ENCODE results near the gene KIF26B. TPM values are rescaled to one million over a fixed set of nuclear protein-coding genes. Genes with fewer than 3 reads are reported as not detected.

The KIF26B gene
- total and polyA plus RNA-seq, 2 experiments from 2014 or later, result 2.5 to 8.0 TPM

DNA sequence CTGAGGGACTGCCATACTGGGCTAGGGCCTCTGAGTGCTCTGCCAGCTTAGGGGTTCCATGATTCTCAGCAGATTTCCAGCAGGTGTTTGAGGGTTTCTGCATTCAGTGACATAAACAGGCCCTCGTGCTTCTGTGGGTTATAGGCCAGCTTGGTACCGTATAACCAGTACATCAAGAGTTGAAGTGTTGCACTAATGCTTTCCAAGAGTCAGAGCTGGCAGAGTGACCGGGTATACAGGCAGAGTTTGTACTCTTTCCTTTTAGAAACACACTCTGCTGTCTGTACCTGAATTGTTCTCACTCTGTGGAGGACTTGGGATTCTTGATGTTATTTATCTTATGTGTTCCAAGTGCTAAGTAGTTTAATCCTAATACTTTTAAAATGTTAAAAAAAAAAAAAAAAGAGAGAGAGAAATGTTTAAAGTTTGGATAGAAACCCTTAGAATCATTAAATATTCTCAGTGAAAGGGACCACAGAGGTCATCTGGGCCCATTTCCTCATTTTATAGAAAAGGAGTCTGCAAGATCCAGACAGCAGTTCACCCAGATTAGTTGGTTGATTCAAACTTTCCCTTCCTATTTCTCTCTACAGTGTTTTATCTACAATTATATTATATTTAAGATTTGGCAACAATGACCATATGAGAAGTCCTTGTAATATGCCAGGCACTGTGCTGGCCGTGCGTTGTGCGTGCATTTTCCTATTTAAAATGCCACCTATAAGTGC, 325.8 kb downstream of the KIF26B start:
- H3K9me2 ChIP-seq (ENCODE audit: insufficient read depth), result no peaks in the 10 kb centered on the region
- no peak overlapping the region for H3K4me2 ChIP-seq (ENCODE audit: unreplicated experiment)
- H3K9me3 ChIP-seq (ENCODE audit: low read depth), result no peaks in the 10 kb centered on the region
- H3K9ac ChIP-seq, result no peak overlapping the region
- 71 to 74% methylated on average over 6 of the region's 6 CpGs for WGBS, 2 experiments (ENCODE audit: low coverage in 1 of 2, low lambda C conversion rate in 2 of 2, missing lambda C conversion rate in 2 of 2)
- H3K79me2 ChIP-seq (ENCODE audit: insufficient read depth), result no peaks in the 10 kb centered on the region
- H3K4me3 ChIP-seq, result no peak overlapping the region
- DNase-seq, result no peak
- no peak overlapping the region for H2AFZ ChIP-seq
- H3K4me1 ChIP-seq (ENCODE audit: insufficient read depth), result no peaks in the 10 kb centered on the region; the same call in 1 of the 2 replicates
- H3K36me3 ChIP-seq (ENCODE audit: low read depth), result no peaks in the 10 kb centered on the region
- no peaks in the 10 kb centered on the region for H3K27me3 ChIP-seq (replicated peaks; ENCODE audit: insufficient read depth)
- H3F3A ChIP-seq (ENCODE audit: insufficient read depth), result 0 out of 2 replicates have a peak, but pooled peaks cover 6% of the 10 kb centered on the region
- in situ Hi-C loops (cut with MboI), result no loop called here
- no peak overlapping the region for H3K27ac ChIP-seq
- TF ChIP-seq EZH2phosphoT487 (IDR thresholded peaks at IDR 0.05; ENCODE audit: insufficient read depth, low read depth) (no peak), EZH2 (IDR thresholded peaks at IDR 0.05; ENCODE audit: insufficient read depth, poor library complexity, severe bottlenecking) (no peak)
- no peaks in the 10 kb centered on the region for H4K20me1 ChIP-seq (ENCODE audit: insufficient read depth)

GRCh38 chr1:245481261-245481660, 326.5 kb downstream of the KIF26B start:
- 51 to 52% methylated on average over 6 of the region's 6 CpGs for WGBS, 2 experiments (ENCODE audit: low coverage in 1 of 2, low lambda C conversion rate in 2 of 2, missing lambda C conversion rate in 2 of 2)
- no peak overlapping the region for H3K27ac ChIP-seq
- no peaks in the 10 kb centered on the region for H3F3A ChIP-seq (ENCODE audit: insufficient read depth)
- H3K9ac ChIP-seq, result no peak overlapping the region
- DNase-seq, result no peak
- no peak for TF ChIP-seq EZH2phosphoT487 (IDR thresholded peaks at IDR 0.05; ENCODE audit: insufficient read depth, low read depth)
- no peak for TF ChIP-seq EZH2 (IDR thresholded peaks at IDR 0.05; ENCODE audit: insufficient read depth, poor library complexity, severe bottlenecking)
- no peaks in the 10 kb centered on the region for H3K36me3 ChIP-seq (ENCODE audit: low read depth)
- H2AFZ ChIP-seq, result no peak overlapping the region
- no peaks in the 10 kb centered on the region for H4K20me1 ChIP-seq (ENCODE audit: insufficient read depth)
- no peaks in the 10 kb centered on the region for H3K79me2 ChIP-seq (ENCODE audit: insufficient read depth)
- H3K9me3 ChIP-seq (ENCODE audit: low read depth), result no peaks in the 10 kb centered on the region
- in situ Hi-C loops (cut with MboI), result no loop called here
- no peaks in the 10 kb centered on the region for H3K27me3 ChIP-seq (replicated peaks; ENCODE audit: insufficient read depth)
- no peak overlapping the region for H3K4me2 ChIP-seq (ENCODE audit: unreplicated experiment)
- no peaks in the 10 kb centered on the region for H3K9me2 ChIP-seq (ENCODE audit: insufficient read depth)
- no peak overlapping the region for H3K4me3 ChIP-seq
- no peaks in the 10 kb centered on the region; the same call in 1 of the 2 replicates for H3K4me1 ChIP-seq (ENCODE audit: insufficient read depth)

- Histone ChIP-seq H2AFZ (no peak overlapping the region), H3K79me2 (ENCODE audit: insufficient read depth) (no peaks in the 10 kb centered on the region), H3K4me3 (no peak overlapping the region), H3K9me3 (ENCODE audit: low read depth) (no peaks in the 10 kb centered on the region), H3K4me1 (ENCODE audit: insufficient read depth) (no peaks in the 10 kb centered on the region), H3K27ac (no peak overlapping the region), H3K4me2 (ENCODE audit: unreplicated experiment) (no peak overlapping the region), H3K27me3 (replicated peaks; ENCODE audit: insufficient read depth) (no peaks in the 10 kb centered on the region), H4K20me1 (ENCODE audit: insufficient read depth) (no peaks in the 10 kb centered on the region), H3K36me3 (ENCODE audit: low read depth) (no peaks in the 10 kb centered on the region), H3K9me2 (ENCODE audit: insufficient read depth) (no peaks in the 10 kb centered on the region), H3K9ac (no peak overlapping the region), H3F3A (ENCODE audit: insufficient read depth) (no peaks in the 10 kb centered on the region)
- DNase-seq, result no peak
- 57 to 59% methylated on average over 6 of the region's 6 CpGs for WGBS, 2 experiments (ENCODE audit: low coverage in 1 of 2, low lambda C conversion rate in 2 of 2, missing lambda C conversion rate in 2 of 2)
- TF ChIP-seq EZH2phosphoT487 (IDR thresholded peaks at IDR 0.05; ENCODE audit: insufficient read depth, low read depth) (no peak), EZH2 (IDR thresholded peaks at IDR 0.05; ENCODE audit: insufficient read depth, poor library complexity, severe bottlenecking) (no peak)
- in situ Hi-C loops (cut with MboI), result no loop called here
Observed at GRCh38 chr1:245483247-245483646, 328.5 kb downstream of the KIF26B start.

DNA sequence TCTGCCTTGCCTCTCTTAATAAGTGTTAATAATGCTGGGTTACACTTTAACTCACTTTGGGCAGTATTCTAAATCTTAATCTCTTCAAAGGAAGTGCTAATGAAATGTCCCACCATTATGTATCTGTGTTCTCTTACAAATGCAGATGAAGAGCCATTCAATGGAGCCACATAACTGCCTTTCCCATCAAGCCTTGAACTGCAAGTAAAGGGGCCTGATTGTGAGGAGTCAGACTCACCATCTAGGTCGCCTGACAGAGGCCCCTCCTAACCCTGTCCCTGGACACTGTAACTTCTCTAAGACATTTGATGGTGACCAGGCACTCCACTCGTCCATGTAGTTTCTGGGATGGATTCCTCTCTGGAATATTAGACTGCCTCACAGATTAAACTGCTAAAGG, 329.4 kb downstream of the KIF26B start:
- H3K27ac ChIP-seq, result no peak overlapping the region
- H3F3A ChIP-seq (ENCODE audit: insufficient read depth), result no peaks in the 10 kb centered on the region
- in situ Hi-C loops (cut with MboI), result no loop called here
- H3K36me3 ChIP-seq (ENCODE audit: low read depth), result no peaks in the 10 kb centered on the region
- H3K79me2 ChIP-seq (ENCODE audit: insufficient read depth), result no peaks in the 10 kb centered on the region
- DNase-seq, result no peak
- no peaks in the 10 kb centered on the region for H3K27me3 ChIP-seq (replicated peaks; ENCODE audit: insufficient read depth)
- no peaks in the 10 kb centered on the region for H3K9me2 ChIP-seq (ENCODE audit: insufficient read depth)
- WGBS, 2 experiments (ENCODE audit: low coverage in 1 of 2, low lambda C conversion rate in 2 of 2, missing lambda C conversion rate in 2 of 2), result 47 to 48% methylated on average over 2 of the region's 2 CpGs
- H3K4me3 ChIP-seq, result no peak overlapping the region
- H3K9ac ChIP-seq, result no peak overlapping the region
- no peaks in the 10 kb centered on the region for H3K9me3 ChIP-seq (ENCODE audit: low read depth)
- H3K4me1 ChIP-seq (ENCODE audit: insufficient read depth), result no peaks in the 10 kb centered on the region
- no peaks in the 10 kb centered on the region for H4K20me1 ChIP-seq (ENCODE audit: insufficient read depth)
- H2AFZ ChIP-seq, result no peak overlapping the region
- no peak overlapping the region for H3K4me2 ChIP-seq (ENCODE audit: unreplicated experiment)
- no peak for TF ChIP-seq EZH2phosphoT487 (IDR thresholded peaks at IDR 0.05; ENCODE audit: insufficient read depth, low read depth)
- no peak for TF ChIP-seq EZH2 (IDR thresholded peaks at IDR 0.05; ENCODE audit: insufficient read depth, poor library complexity, severe bottlenecking)

All from GM23248 (cell line).